ENCODE data around the gene PRR7. TPM values are rescaled to one million over a fixed set of nuclear protein-coding genes. Genes with fewer than 3 reads are reported as not detected.

Gene PRR7
- total RNA-seq, 4 donors from 2014 or later: 1.6 to 2.7 (median 2.2) TPM; not detected in 1

DNA sequence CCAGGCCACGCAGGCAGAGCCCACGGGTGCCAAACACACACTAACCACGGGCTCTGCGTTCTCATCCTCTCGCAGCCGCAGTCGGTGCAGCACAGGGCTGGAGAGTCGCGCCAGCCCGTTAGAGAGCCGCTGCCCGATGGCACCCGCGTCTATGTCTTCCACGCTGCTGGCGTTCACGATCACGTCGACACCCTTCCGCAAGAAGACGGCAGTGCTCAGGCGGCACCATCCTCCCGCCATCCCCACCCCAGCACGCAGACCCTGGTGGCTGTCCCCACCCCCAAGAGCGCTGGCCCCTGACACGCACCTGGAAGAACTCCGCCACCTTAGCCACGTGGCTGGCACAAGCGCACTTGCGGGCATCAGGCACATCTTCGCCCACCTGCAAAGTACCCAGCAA is 20.8 kb downstream of the PRR7 start:
- no peak for TF ChIP-seq EP300 (IDR thresholded peaks at IDR 0.05)
- TF ChIP-seq POLR2AphosphoS5 (IDR thresholded peaks at IDR 0.05): no peak
- no peak for TF ChIP-seq POLR2A (IDR thresholded peaks at IDR 0.05)
- no peak for TF ChIP-seq CTCF (IDR thresholded peaks at IDR 0.05)
- H3K27ac ChIP-seq: peak overlapping the region in 1 of 4 donors; percentile 91
- peaks cover 0 to 56% of the 10 kb centered on the region in 2 donors for H3K36me3 ChIP-seq
- 100% methylated on average over 2 of the region's 31 CpGs; no CpG with 5 or more reads in 1 of the 2 donors for whole genome bisulfite sequencing, 2 donors (ENCODE audit: low coverage in 1 of 2)
- peaks cover 0 to 45% (median 30%) of the 10 kb centered on the region in 3 donors for H3K4me1 ChIP-seq
- no peaks in the 10 kb centered on the region for H3K9me3 ChIP-seq
- no peak for ATAC-seq
- H3K4me3 ChIP-seq: no peak overlapping the region
- H3K27me3 ChIP-seq: no peaks in the 10 kb centered on the region

GRCh38 chr5:177468329-177468684 is 21.7 kb downstream of the PRR7 start:
- ATAC-seq: no peak
- Histone ChIP-seq H3K27me3 (no peaks in the 10 kb centered on the region), H3K9me3 (no peaks in the 10 kb centered on the region), H3K4me3 (no peak overlapping the region), H3K36me3 (peaks cover 0 to 56% of the 10 kb centered on the region in 2 donors), H3K27ac (peak overlapping the region in 3 of 4 donors; percentile 52 to 99 (median 91)), H3K4me1 (peaks cover 0 to 49% (median 31%) of the 10 kb centered on the region in 3 donors)
- no CpG with 5 or more reads among the region's 2 CpGs for WGBS, 2 donors (ENCODE audit: low coverage in 1 of 2)
- TF ChIP-seq CTCF (IDR thresholded peaks at IDR 0.05) (no peak), EP300 (IDR thresholded peaks at IDR 0.05) (no peak), POLR2A (IDR thresholded peaks at IDR 0.05) (no peak), POLR2AphosphoS5 (IDR thresholded peaks at IDR 0.05) (no peak)

GRCh38 chr5:177468685-177469628 is 22.3 kb downstream of the PRR7 start:
- Histone ChIP-seq H3K4me3 (no peak overlapping the region), H3K27me3 (no peaks in the 10 kb centered on the region), H3K9me3 (no peaks in the 10 kb centered on the region), H3K4me1 (peaks cover 0 to 56% (median 31%) of the 10 kb centered on the region in 3 donors), H3K27ac (peak overlapping the region in 3 of 4 donors; percentile 91 to 99 (median 95)), H3K36me3 (peaks cover 0 to 51% of the 10 kb centered on the region in 2 donors)
- WGBS, 2 donors (ENCODE audit: low coverage in 1 of 2): 29 to 57% methylated on average over 3 to 8 of the region's 25 CpGs
- peak; percentile 67 for ATAC-seq
- no peak for TF ChIP-seq POLR2A (IDR thresholded peaks at IDR 0.05)
- TF ChIP-seq POLR2AphosphoS5 (IDR thresholded peaks at IDR 0.05): peak; percentile 12
- no peak for TF ChIP-seq EP300 (IDR thresholded peaks at IDR 0.05)

GRCh38 chr5:177469750-177470525 is 23.3 kb downstream of the PRR7 start:
- Histone ChIP-seq H3K4me3 (no peak overlapping the region), H3K27ac (peak overlapping the region in 3 of 4 donors; percentile 91 to 99 (median 95)), H3K4me1 (peaks cover 0 to 65% (median 35%) of the 10 kb centered on the region in 3 donors), H3K27me3 (no peaks in the 10 kb centered on the region), H3K36me3 (peaks cover 0 to 43% of the 10 kb centered on the region in 2 donors), H3K9me3 (no peaks in the 10 kb centered on the region)
- ATAC-seq: no peak
- 55 to 56% methylated on average over 5 to 6 of the region's 8 CpGs for WGBS, 2 donors (ENCODE audit: low coverage in 1 of 2)
- no peak for TF ChIP-seq CTCF (IDR thresholded peaks at IDR 0.05)
- TF ChIP-seq POLR2A (IDR thresholded peaks at IDR 0.05): no peak
- TF ChIP-seq POLR2AphosphoS5 (IDR thresholded peaks at IDR 0.05): no peak
- TF ChIP-seq EP300 (IDR thresholded peaks at IDR 0.05): no peak
